IMR-90 (cell line): ENCODE measurements around the gene RUBCN. TPM values are rescaled to one million over a fixed set of nuclear protein-coding genes. Genes with fewer than 3 reads are reported as not detected.

Source experiments
- ATAC-seq: fragments of 200-7000 bp; cut with Tn5 transposase; 2 replicates; pipeline ENCODE4 v1.9.1; 2020; ENCODE audit warnings: low read depth, mild to moderate bottlenecking, moderate library complexity
- BruUV-seq: library from RNA; stranded (reverse); fragments of 400-500 nt; replicated peaks from 2 replicates; lab custom pipeline; 2021; lab: Mats Ljungman, UMichigan
- CTCF ChIA-PET: fragments of 300-600 bp; formaldehyde crosslinking; extraction: SDS; loops from one replicate; lab custom pipeline; 2021; ENCODE audit warnings: antibody characterized with exemption; lab: Yijun Ruan, JAX
- POLR2A ChIA-PET: fragments of 300-600 bp; sonication (Branson Sonifier 250); formaldehyde crosslinking; loops from one replicate; lab custom pipeline; 2022; ENCODE audit warnings: antibody characterized with exemption; ENCODE audit not compliant: unreplicated experiment; lab: Charles Lee
- DNase-seq: peaks from one replicate; pipeline ENCODE4 v3.0.0; 2013
- H2AFZ ChIP-seq: replicated peaks from 2 replicates; pipeline ENCODE3; 2013; ENCODE audit warnings: low read length, mild to moderate bottlenecking; ENCODE audit not compliant: poor library complexity
- H2AK5ac ChIP-seq: 2 replicates; pipeline ENCODE4 v1.6.1; 2013; ENCODE audit warnings: low read depth, low read length, inconsistent platforms
- H2AK9ac ChIP-seq: replicated peaks from 2 replicates; pipeline ENCODE3; 2013; ENCODE audit warnings: mild to moderate bottlenecking, low read depth, low read length, moderate library complexity; ENCODE audit not compliant: poor library complexity
- H2BK120ac ChIP-seq: 2 replicates; pipeline ENCODE4 v1.6.1; 2013; ENCODE audit warnings: low read depth, low read length, inconsistent platforms
- H2BK15ac ChIP-seq: 3 replicates; pipeline ENCODE4 v1.6.1; 2013; ENCODE audit warnings: low read depth, low read length, inconsistent platforms
- H2BK20ac ChIP-seq: 2 replicates; pipeline ENCODE4 v1.6.1; 2013; ENCODE audit warnings: low read depth, mild to moderate bottlenecking, inconsistent platforms, low read length, moderate library complexity
- H2BK5ac ChIP-seq: 2 replicates; pipeline ENCODE4 v1.6.1; 2013; ENCODE audit warnings: mild to moderate bottlenecking, low read depth, low read length, inconsistent platforms; ENCODE audit not compliant: poor library complexity, severe bottlenecking
- H3K14ac ChIP-seq: replicated peaks from 2 replicates; pipeline ENCODE4 v1.6.1; 2013; ENCODE audit warnings: low read depth, low read length, inconsistent platforms
- H3K18ac ChIP-seq: 2 replicates; pipeline ENCODE4 v1.6.1; 2013; ENCODE audit warnings: low read depth, low read length, control low read depth
- H3K23ac ChIP-seq: 2 replicates; pipeline ENCODE4 v1.6.1; 2013; ENCODE audit warnings: low read depth, low read length, inconsistent platforms
- H3K27ac ChIP-seq: 2 replicates; pipeline ENCODE4 v1.5.1; 2013; ENCODE audit warnings: mild to moderate bottlenecking, control low read depth, low read length; ENCODE audit not compliant: insufficient read depth
- H3K27me3 ChIP-seq: 2 replicates; pipeline ENCODE4 v1.6.1; 2013; ENCODE audit warnings: low read length; ENCODE audit not compliant: control insufficient read depth, insufficient read depth
- H3K36me3 ChIP-seq: 2 replicates; pipeline ENCODE4 v1.6.1; 2013; ENCODE audit warnings: low read length, mixed read lengths; ENCODE audit not compliant: control insufficient read depth, insufficient read depth
- H3K4ac ChIP-seq: 2 replicates; pipeline ENCODE4 v1.6.1; 2013; ENCODE audit warnings: low read depth, low read length, inconsistent platforms
- H3K4me1 ChIP-seq: 2 replicates; pipeline ENCODE4 v1.6.1; 2013; ENCODE audit warnings: low read length, mixed read lengths; ENCODE audit not compliant: control insufficient read depth, insufficient read depth
- H3K4me2 ChIP-seq: 2 replicates; pipeline ENCODE4 v1.6.1; 2013; ENCODE audit warnings: low read depth, mild to moderate bottlenecking, control low read depth, low read length, moderate library complexity
- H3K4me3 ChIP-seq: 2 replicates; pipeline ENCODE4 v1.5.1; 2013; ENCODE audit warnings: low read depth, mild to moderate bottlenecking, control low read depth, low read length, moderate library complexity; ENCODE audit not compliant: insufficient read depth
- H3K56ac ChIP-seq: 2 replicates; pipeline ENCODE4 v1.6.1; 2013; ENCODE audit warnings: low read length, inconsistent platforms; ENCODE audit not compliant: insufficient read depth; ENCODE audit errors: extremely low read depth
- H3K79me1 ChIP-seq, 2 experiments: 2 replicates each; pipeline ENCODE4 v1.6.1; 2013; ENCODE audit warnings: low read length in 2 of 2, inconsistent platforms in 1 of 2, low read depth in 1 of 2
- H3K9ac ChIP-seq: 2 replicates; pipeline ENCODE4 v1.6.1; 2013; ENCODE audit warnings: low read depth, low read length, control low read depth
- H3K9me1 ChIP-seq: 2 replicates; pipeline ENCODE4 v1.6.1; 2013; ENCODE audit warnings: low read length, inconsistent platforms; ENCODE audit not compliant: insufficient read depth
- H3K9me3 ChIP-seq: 2 replicates; pipeline ENCODE4 v1.6.1; 2013; ENCODE audit warnings: low read length; ENCODE audit not compliant: control insufficient read depth, insufficient read depth
- H4K20me1 ChIP-seq: 2 replicates; pipeline ENCODE4 v1.6.1; 2013; ENCODE audit warnings: low read length, inconsistent platforms; ENCODE audit not compliant: insufficient read depth
- H4K5ac ChIP-seq: 2 replicates; pipeline ENCODE4 v1.6.1; 2013; ENCODE audit warnings: mild to moderate bottlenecking, low read depth, low read length, control low read depth
- H4K8ac ChIP-seq, 2 experiments: 2 replicates each; pipeline ENCODE4 v1.6.1; 2013; ENCODE audit warnings: low read depth in 2 of 2, low read length in 2 of 2, control low read depth in 1 of 2, inconsistent platforms in 1 of 2
- H4K91ac ChIP-seq: 2 replicates; pipeline ENCODE4 v1.6.1; 2013; ENCODE audit warnings: low read depth, low read length, inconsistent platforms; ENCODE audit not compliant: insufficient read depth
- CEBPB ChIP-seq: IDR thresholded peaks from 2 replicates; pipeline ENCODE4 v1.6.1; 2012; ENCODE audit warnings: low read depth, low read length, improper control_type of control experiment
- SMC3 ChIP-seq: fragments of 150-350 bp; IDR thresholded peaks from 2 replicates; pipeline ENCODE4 v1.6.1; 2016; ENCODE audit warnings: low read depth, mild to moderate bottlenecking, antibody characterized with exemption, low read length, moderate library complexity
- WGBS, 2 experiments: methylation state at CpG; one replicate each; pipeline versions ENCODE4 v1.1.5 to v1.1.7; 2013; ENCODE audit warnings: missing lambda C conversion rate in 2 of 2; ENCODE audit not compliant: insufficient read length in 1 of 2; ENCODE audit errors: extremely low coverage in 2 of 2; 5-methylcytosine and 5-hydroxymethylcytosine counted together
- dilution Hi-C: fragments of 300-500 bp; cut with HindIII; formaldehyde crosslinking; loops from one replicate; pipeline ENCODE4 v1.14.3; 2018; ENCODE audit warnings: low sequenced_read_pairs; ENCODE audit not compliant: unreplicated experiment
- in situ Hi-C: fragments of 300-500 bp; cut with MboI; formaldehyde crosslinking; loops from 3 replicates; pipeline ENCODE4 v1.14.3; 2019; ENCODE audit warnings: low sequenced_read_pairs, inconsistent platforms, mixed read lengths
- intact Hi-C: fragments of 100-400 bp; cut with micrococcal nuclease; formaldehyde crosslinking; loops from 2 replicates; pipeline ENCODE4 v1.10.0; 2022
- polyA plus RNA-seq, 3 experiments: library from polyadenylated mRNA; depleted of rRNA; stranded (reverse); fragments of >200 nt; gene quantifications; 2 replicates each; pipeline ENCODE4 v1.2.3, GENCODE V29; 2012; ENCODE audit warnings: low replicate concordance in 1 of 3
- total RNA-seq: library from RNA; depleted of rRNA; stranded (reverse); fragments of >200 nt; gene quantifications from 2 replicates; pipeline ENCODE4 v1.2.3, GENCODE V29; 2012

The RUBCN gene
- total and polyA plus RNA-seq, 2 of the 4 experiments (the other 2 are of a cell fraction) = 10.8 to 12.6 TPM

- CTCF ChIA-PET = no interaction called here
- Histone ChIP-seq H2BK120ac (no peak overlapping the region), H2AFZ (no peak overlapping the region), H3K9me3 (no peaks in the 10 kb centered on the region), H3K18ac (no peak overlapping the region), H2AK5ac (no peak overlapping the region), H3K4me1 (no peaks in the 10 kb centered on the region), H2BK15ac (no peak overlapping the region), H4K20me1 (no peaks in the 10 kb centered on the region), H4K91ac (no peak overlapping the region), H2AK9ac (no peak overlapping the region), H3K36me3 (peaks cover 26% of the 10 kb centered on the region), H3K79me1 (peaks cover 0 to 4% of the 10 kb centered on the region in 2 experiments; a peak in 1 of 4 replicates), H3K4me2 (no peak overlapping the region), H4K8ac (no peak overlapping the region), H3K4me3 (no peak overlapping the region), H3K14ac (no peak overlapping the region), H2BK20ac (no peak overlapping the region), H3K9ac (no peak overlapping the region), H3K23ac (no peak overlapping the region), H3K27ac (no peak overlapping the region), H3K56ac (no peak overlapping the region), H4K5ac (no peak overlapping the region), H3K4ac (no peak overlapping the region), H3K27me3 (no peaks in the 10 kb centered on the region), H2BK5ac (no peak overlapping the region), H3K9me1 (peaks cover 15% of the 10 kb centered on the region)
- no CpG with 5 or more reads among the region's 3 CpGs for WGBS, 2 experiments
- no peak for ATAC-seq
- TF ChIP-seq CEBPB = 0 out of 2 replicates have a peak, but pooled peaks have one; percentile 16
- TF ChIP-seq SMC3 = no peak
- POLR2A ChIA-PET = no interaction called here
- in situ Hi-C loops (no loop called here), dilution Hi-C loops (no loop called here), intact Hi-C loops (no loop called here)
- BruUV-seq = no TSS peak
- DNase-seq = no peak
Measured at GRCh38 chr3:197685546-197685945, 51.2 kb downstream of the RUBCN start.
